ENCODE results near the gene OTX2. TPM values are rescaled to one million over a fixed set of nuclear protein-coding genes. Genes with fewer than 3 reads are reported as not detected.

Gene OTX2
- total and polyA plus RNA-seq, 7 donors: not detected

GRCh38 chr14:56807386-56808109, 2.7 kb downstream of the OTX2 start:
- WGBS, 2 donors: 7% methylated on average over 39 of the region's 39 CpGs
- Histone ChIP-seq H3K36me3 (no peaks in the 10 kb centered on the region), H3K4me1 (peaks cover 0 to 25% (median 20%) of the 10 kb centered on the region in 4 donors), H3K27me3 (peaks cover 62 to 100% (median 93%) of the 10 kb centered on the region in 3 donors), H3K4me3 (peak overlapping the region in 1 of 4 donors; percentile 17), H3K27ac (no peak overlapping the region), H3K9me3 (no peaks in the 10 kb centered on the region)
- no peak for DNase-seq
- TF ChIP-seq EP300 (IDR thresholded peaks at IDR 0.05): no peak
- no peak for TF ChIP-seq POLR2A (IDR thresholded peaks at IDR 0.05)
- TF ChIP-seq CTCF (IDR thresholded peaks at IDR 0.05): no peak
- no peak for TF ChIP-seq POLR2AphosphoS5 (IDR thresholded peaks at IDR 0.05)
- intact Hi-C loops (cut with DNase I): no loop called here

GRCh38 chr14:56806760-56807159, 3.5 kb downstream of the OTX2 start:
- Histone ChIP-seq H3K4me1 (peaks cover 0 to 25% (median 20%) of the 10 kb centered on the region in 4 donors), H3K36me3 (no peaks in the 10 kb centered on the region), H3K4me3 (no peak overlapping the region), H3K27me3 (peaks cover 54 to 100% (median 93%) of the 10 kb centered on the region in 3 donors), H3K9me3 (no peaks in the 10 kb centered on the region), H3K27ac (no peak overlapping the region)
- WGBS, 2 donors: 9 to 15% methylated on average over 4 of the region's 4 CpGs
- no peak for TF ChIP-seq CTCF (IDR thresholded peaks at IDR 0.05)
- no peak for TF ChIP-seq POLR2A (IDR thresholded peaks at IDR 0.05)
- TF ChIP-seq POLR2AphosphoS5 (IDR thresholded peaks at IDR 0.05): no peak
- TF ChIP-seq EP300 (IDR thresholded peaks at IDR 0.05): no peak
- intact Hi-C loops (cut with DNase I): no loop called here
- DNase-seq: no peak

- H3K27me3 ChIP-seq: peaks cover 49 to 100% (median 91%) of the 10 kb centered on the region in 3 donors
- no peak overlapping the region for H3K27ac ChIP-seq
- TF ChIP-seq EP300 (IDR thresholded peaks at IDR 0.05) (no peak), POLR2AphosphoS5 (IDR thresholded peaks at IDR 0.05) (no peak), CTCF (IDR thresholded peaks at IDR 0.05) (no peak), POLR2A (IDR thresholded peaks at IDR 0.05) (no peak)
- DNase-seq: no peak
- WGBS, 2 donors: 4 to 5% methylated on average over 9 of the region's 9 CpGs
- H3K4me3 ChIP-seq: no peak overlapping the region
- peaks cover 0 to 25% (median 20%) of the 10 kb centered on the region in 4 donors for H3K4me1 ChIP-seq
- no peaks in the 10 kb centered on the region for H3K9me3 ChIP-seq
- no peaks in the 10 kb centered on the region for H3K36me3 ChIP-seq
- intact Hi-C loops (cut with DNase I): no loop called here
Measured at GRCh38 chr14:56805992-56806727, 4.1 kb downstream of the OTX2 start.

GRCh38 chr14:56805201-56805991, 4.9 kb downstream of the OTX2 start:
- DNase-seq: no peak
- no peak for TF ChIP-seq EP300 (IDR thresholded peaks at IDR 0.05)
- TF ChIP-seq POLR2AphosphoS5 (IDR thresholded peaks at IDR 0.05): no peak
- TF ChIP-seq POLR2A (IDR thresholded peaks at IDR 0.05): no peak
- no peak for TF ChIP-seq CTCF (IDR thresholded peaks at IDR 0.05)
- intact Hi-C loops (cut with DNase I): no loop called here
- Histone ChIP-seq H3K4me3 (no peak overlapping the region), H3K27ac (no peak overlapping the region), H3K9me3 (no peaks in the 10 kb centered on the region), H3K4me1 (peaks cover 0 to 25% (median 20%) of the 10 kb centered on the region in 4 donors), H3K36me3 (no peaks in the 10 kb centered on the region), H3K27me3 (peaks cover 44 to 100% (median 92%) of the 10 kb centered on the region in 3 donors)
- 5 to 6% methylated on average over 18 of the region's 18 CpGs for WGBS, 2 donors
